HFF-Myc (cell line): Measurements from ENCODE around the gene TNFAIP1.

Source experiments
- DNase-seq: peaks from one replicate; pipeline ENCODE4 v3.0.0-alpha.2; 2011; ENCODE audit warnings: low read depth; ENCODE audit errors: extremely low read depth
- H3K4me3 ChIP-seq: replicated peaks from 2 replicates; pipeline ENCODE4 v1.5.1; 2011; ENCODE audit warnings: low read depth, mild to moderate bottlenecking, control low read depth, low read length
- CTCF ChIP-seq: IDR thresholded peaks from 2 replicates; pipeline ENCODE4 v1.5.1; 2012; ENCODE audit warnings: mild to moderate bottlenecking, low read depth, low read length, control low read depth; ENCODE audit errors: missing control alignments

Gene TNFAIP1

GRCh38 chr17:28345419-28346198 is 10.0 kb downstream of the TNFAIP1 start:
- TF ChIP-seq CTCF = no peak
- DNase-seq = no peak
- no peak overlapping the region for H3K4me3 ChIP-seq

- no peak overlapping the region for H3K4me3 ChIP-seq
- DNase-seq = no peak
- no peak for TF ChIP-seq CTCF
Observed at GRCh38 chr17:28346199-28346580, 10.6 kb downstream of the TNFAIP1 start.

GRCh38 chr17:28346746-28347246 is 11.2 kb downstream of the TNFAIP1 start:
- no peak overlapping the region for H3K4me3 ChIP-seq
- no peak for DNase-seq
- TF ChIP-seq CTCF = peak; percentile 35

GRCh38 chr17:28347261-28347891 is 11.8 kb downstream of the TNFAIP1 start:
- DNase-seq = peak; percentile 59
- no peak overlapping the region for H3K4me3 ChIP-seq
- TF ChIP-seq CTCF = no peak

- TF ChIP-seq CTCF = no peak
- H3K4me3 ChIP-seq = no peak overlapping the region
- DNase-seq = no peak
Observed at GRCh38 chr17:28348979-28349378, 13.4 kb downstream of the TNFAIP1 start.

GRCh38 chr17:28350271-28350670 is 14.7 kb downstream of the TNFAIP1 start:
- DNase-seq = no peak
- H3K4me3 ChIP-seq = no peak overlapping the region

More at GRCh38 chr17:28350271-28350670, 14.7 kb downstream of the TNFAIP1 start:
- no peak for TF ChIP-seq CTCF
